ENCODE data around the gene SETD3. TPM values are rescaled to one million over a fixed set of nuclear protein-coding genes. Genes with fewer than 3 reads are reported as not detected.

SETD3 gene
- total and polyA plus RNA-seq, 2 of the 8 experiments (the other 6 are each of a cell fraction or from before 2014, with no cell fraction given): 24.0 to 64.0 TPM

- no peaks in the 10 kb centered on the region for H3K36me3 ChIP-seq (ENCODE audit: control insufficient read depth in 2 of 4, insufficient read depth in 4 of 4, low read length in 3 of 4)
- no peak overlapping the region for H3K18ac ChIP-seq (ENCODE audit: extremely low read depth, low read length)
- no peak overlapping the region for H3K56ac ChIP-seq (replicated peaks; ENCODE audit: insufficient read length, low read depth, low read length)
- 85% methylated on average over 20 of the region's 20 CpGs; no CpG with 5 or more reads in 1 of the 2 experiments for WGBS, 2 experiments (ENCODE audit: extremely low coverage in 1 of 2, insufficient coverage in 1 of 2, insufficient read length in 1 of 2, insufficient replicate concordance in 2 of 2, low coverage in 1 of 2, low lambda C conversion rate in 2 of 2, missing lambda C conversion rate in 1 of 2)
- ChIA-PET CTCF (ENCODE audit: partially characterized antibody) (interaction anchor here (1.1 to 19.9 kb wide), 3 partner anchors 8 to 65 kb away, joined by 3 to 447 read pairs (median 123); no protein-coding TSS in a partner anchor), POLR2A (ENCODE audit: partially characterized antibody) (no interaction called here)
- no peak overlapping the region for H3K27ac ChIP-seq (ENCODE audit: low read depth, low read length)
- H2AK5ac ChIP-seq (ENCODE audit: low read depth, low read length): no peak overlapping the region
- peak overlapping the region; percentile 61; the same call in 1 of the 2 replicates for H2BK5ac ChIP-seq (ENCODE audit: low read depth, low read length)
- H2BK20ac ChIP-seq (ENCODE audit: low read length): no peak overlapping the region
- H4K8ac ChIP-seq (ENCODE audit: extremely low read depth, insufficient read depth, low read length): no peak overlapping the region
- TF ChIP-seq RNF2 (IDR thresholded peaks at IDR 0.05; ENCODE audit: borderline replicate concordance, low read depth, low read length, missing control alignments, poor library complexity, severe bottlenecking) (no peak), RXRA (IDR thresholded peaks at IDR 0.05; ENCODE audit: insufficient read depth, low read depth, low read length) (no peak), MAFK (IDR thresholded peaks at IDR 0.05; ENCODE audit: low read depth, low read length) (no peak)
- no peaks in the 10 kb centered on the region for H4K20me1 ChIP-seq (replicated peaks in 1 of 2; ENCODE audit: control insufficient read depth in 1 of 2, insufficient read depth in 2 of 2, low read length in 2 of 2)
- DNase-seq (ENCODE audit: low read depth in 1 of 2, low spot score in 2 of 2) (no peak), FAIRE-seq (no peak)
- no peaks in the 10 kb centered on the region for H3K79me2 ChIP-seq (ENCODE audit: control insufficient read depth in 1 of 2, insufficient read depth in 2 of 2, low read length in 2 of 2)
- no peaks in the 10 kb centered on the region; a peak in 1 of 4 replicates for H3K9me3 ChIP-seq (ENCODE audit: insufficient read depth in 2 of 2, low read depth in 1 of 2, low read length in 1 of 2)
- no peaks in the 10 kb centered on the region for H3K23me2 ChIP-seq (ENCODE audit: low read depth, low read length)
- H3K79me1 ChIP-seq (ENCODE audit: low read depth, low read length): no peaks in the 10 kb centered on the region
- no peak overlapping the region for H2BK15ac ChIP-seq (ENCODE audit: low read length)
- no peak overlapping the region for H2BK120ac ChIP-seq (replicated peaks; ENCODE audit: low read depth, low read length)
- peaks cover 0 to 17% (median 5%) of the 10 kb centered on the region in 4 experiments; a peak in 6 of 7 replicates for H3K4me1 ChIP-seq (replicated peaks in 1 of 4; ENCODE audit: control insufficient read depth in 3 of 4, insufficient read depth in 4 of 4, low read length in 3 of 4)
- H3K4me2 ChIP-seq (ENCODE audit: insufficient read depth in 1 of 2, low read depth in 2 of 2, low read length in 2 of 2): no peak overlapping the region
- H4K91ac ChIP-seq (replicated peaks; ENCODE audit: insufficient read length, low read length): no peak overlapping the region
- H3K27me3 ChIP-seq (replicated peaks in 1 of 4; ENCODE audit: control insufficient read depth in 3 of 4, extremely low read depth in 1 of 4, insufficient read depth in 3 of 4, low read length in 3 of 4): no peaks in the 10 kb centered on the region
- no peak overlapping the region; the same call in 1 of the 2 replicates for H2BK12ac ChIP-seq (ENCODE audit: low read depth, low read length)
- H3K23ac ChIP-seq (ENCODE audit: insufficient read length): no peak overlapping the region
- no peak overlapping the region for H2AFZ ChIP-seq (ENCODE audit: low read length)
- H3K4me3 ChIP-seq (ENCODE audit: extremely low read depth in 1 of 4, insufficient read depth in 2 of 4, low read depth in 3 of 4, low read length in 4 of 4): no peak overlapping the region
- H4K5ac ChIP-seq (ENCODE audit: insufficient read length, low read depth, low read length): peak overlapping the region; percentile 12
- no peak overlapping the region for H3K14ac ChIP-seq (ENCODE audit: insufficient read length)
- H3K4ac ChIP-seq (replicated peaks; ENCODE audit: insufficient read length, low read depth, low read length): no peak overlapping the region
- no peak overlapping the region for H3K9ac ChIP-seq (replicated peaks in 1 of 4; ENCODE audit: extremely low read depth in 1 of 4, low read depth in 3 of 4, low read length in 3 of 4)
These were observed 95.9 kb downstream of the SETD3 start for GRCh38 chr14:99384450-99385417.

Data from H1 (cell line).